Kidney (tissue), 14 donors: ENCODE measurements around the gene TUBA3E. TPM values are rescaled to one million over a fixed set of nuclear protein-coding genes. Genes with fewer than 3 reads are reported as not detected.
"Not testable (repeated sequence)": the region's sequence is repeated elsewhere in the genome, so short reads cannot be mapped to it uniquely, and the experiment has no call there.

Experiments
- DNase-seq, 5 donors: peaks; one replicate each; pipeline ENCODE4 v3.0.0-alpha.2; 2013 to 2020
- FAIRE-seq: peaks from 2 replicates; lab custom pipeline; 2012; peaks lifted over from hg19 to GRCh38; lab: Jason Lieb, UNC
- H3K27ac ChIP-seq, 2 donors: one replicate each; pipeline ENCODE4 v1.7.0; 2013; ENCODE audit warnings: low read depth in 2 of 2, low read length in 2 of 2, inconsistent platforms in 1 of 2
- H3K27me3 ChIP-seq: one replicate; pipeline ENCODE4 v1.7.1; 2013; ENCODE audit warnings: low read length, inconsistent platforms; ENCODE audit not compliant: control insufficient read depth, insufficient read depth
- H3K36me3 ChIP-seq, 3 donors: one replicate each; pipeline versions ENCODE4 v1.7.0 to v1.7.1; 2013; ENCODE audit warnings: low read length in 3 of 3, control low read depth in 1 of 3, inconsistent platforms in 1 of 3; ENCODE audit not compliant: insufficient read depth in 3 of 3, control insufficient read depth in 2 of 3
- H3K4me1 ChIP-seq, 3 donors: one replicate each; pipeline versions ENCODE4 v1.7.0 to v1.7.1; 2013; ENCODE audit warnings: low read length in 3 of 3, inconsistent platforms in 1 of 3, low read depth in 1 of 3; ENCODE audit not compliant: control insufficient read depth in 2 of 3, insufficient read depth in 2 of 3
- H3K4me3 ChIP-seq, 3 donors: one replicate each; pipeline versions ENCODE4 v1.7.0 to v1.8.1; 2013; ENCODE audit warnings: low read length in 3 of 3, control low read depth in 1 of 3, inconsistent platforms in 1 of 3
- H3K9ac ChIP-seq, 3 donors: one replicate each; pipeline versions ENCODE4 v1.7.0 to v1.7.1; 2013; ENCODE audit warnings: low read length in 3 of 3, control low read depth in 1 of 3, inconsistent platforms in 1 of 3
- H3K9me3 ChIP-seq, 3 donors: one replicate each; pipeline versions ENCODE4 v1.7.0 to v1.7.1; 2013; ENCODE audit warnings: low read length in 3 of 3, control low read depth in 1 of 3, inconsistent platforms in 1 of 3; ENCODE audit not compliant: control insufficient read depth in 2 of 3, insufficient read depth in 1 of 3
- CTCF ChIP-seq: IDR thresholded peaks from 3 replicates; pipeline ENCODE4 v1.5.1; 2012; ENCODE audit warnings: mild to moderate bottlenecking, moderate library complexity, borderline replicate concordance; ENCODE audit not compliant: insufficient read depth; ENCODE audit errors: extremely low read depth
- intact Hi-C: fragments of 100-400 bp; cut with DNase I; formaldehyde crosslinking; loops from one replicate; pipeline ENCODE4 v1.11.1; 2022
- polyA plus RNA-seq: library from polyadenylated mRNA; stranded (reverse); fragments of 350-450 nt; fragmentation: Illumina TruSeq; extraction: RNeasy Lipid Tissue Mini Kit (QIAGEN cat#74804); gene quantifications from one replicate; pipeline ENCODE4 v1.2.3, GENCODE V29; 2014; ENCODE audit warnings: low read depth, low replicate concordance; ENCODE audit not compliant: insufficient read depth
- total RNA-seq: library from RNA; stranded (reverse); fragmentation: NEBNext Ultra II Directional; extraction: Animal tissue kit (Norgen Biotek cat#: 25700); gene quantifications from one replicate; pipeline ENCODE4 v1.2.1, GENCODE V29; 2021
- donor health status: control.
- donor health status: control.
- donor health status: control.
- donor health status: control.
- donor health status: control.
- donor health status: DM: yes; HTN: yes; CAD: no.
- donor health status: Normal renal cell carcinoma (clear cell type).

Gene TUBA3E
- total and polyA plus RNA-seq, 2 donors from 2014 or later: not detected

- no peak for TF ChIP-seq CTCF
- H3K27me3 ChIP-seq: no peaks in the 10 kb centered on the region
- no peaks in the 10 kb centered on the region for H3K36me3 ChIP-seq
- peak within 1 kb of the TSS; percentile 35 to 84 (median 78) for H3K9ac ChIP-seq
- H3K9me3 ChIP-seq: no peaks in the 10 kb centered on the region
- intact Hi-C loops: loop anchor here (10.0 kb wide), 2 partner anchors 153 to 1303 kb away; no protein-coding TSS in a partner anchor
- DNase-seq (peak; percentile 98 to 99 (median 99)), FAIRE-seq (no peak)
- peaks cover 0 to 12% (median 0%) of the 10 kb centered on the region in 3 donors for H3K4me1 ChIP-seq
- H3K27ac ChIP-seq: peak within 1 kb of the TSS; percentile 65 to 82
- H3K4me3 ChIP-seq: peak within 1 kb of the TSS; percentile 86 to 91 (median 88)
Observed at GRCh38 chr2:130181325-130181879, 16.8 kb downstream of the TUBA3E start, which contains the start of gene SMPD4. Gene SMPD4, minus strand, starts transcription at chr2:130181602. Its CDS starts 5,010 bp downstream, at chr2:130176592.

GRCh38 chr2:130180404-130181324 lies 17.6 kb downstream of the TUBA3E start:
- peak in 3 of 5 donors; percentile 26 to 60 (median 28) for DNase-seq
- intact Hi-C loops: loop anchor here (10.0 kb wide), 2 partner anchors 154 to 1304 kb away; no protein-coding TSS in a partner anchor
- H3K9ac ChIP-seq: peak overlapping the region; percentile 35 to 84 (median 78)
- H3K27me3 ChIP-seq, H3K27ac ChIP-seq, H3K9me3 ChIP-seq, H3K36me3 ChIP-seq, FAIRE-seq: not testable (repeated sequence)
- H3K4me1 ChIP-seq: peaks cover 0 to 12% (median 0%) of the 10 kb centered on the region in 3 donors
- H3K4me3 ChIP-seq: peak overlapping the region; percentile 86 to 91 (median 88)

- intact Hi-C loops, H3K9me3 ChIP-seq, H3K36me3 ChIP-seq, H3K4me3 ChIP-seq, FAIRE-seq, H3K27ac ChIP-seq, H3K9ac ChIP-seq, H3K4me1 ChIP-seq, DNase-seq, H3K27me3 ChIP-seq: not testable (repeated sequence)
Observed at GRCh38 chr2:130174866-130175265, 23.4 kb downstream of the TUBA3E start.

- Histone ChIP-seq H3K27ac (no peak overlapping the region), H3K9ac (no peak overlapping the region), H3K36me3 (peaks cover 4 to 24% (median 10%) of the 10 kb centered on the region in 3 donors), H3K27me3 (no peaks in the 10 kb centered on the region), H3K4me1 (no peaks in the 10 kb centered on the region), H3K9me3 (no peaks in the 10 kb centered on the region), H3K4me3 (no peak overlapping the region)
- intact Hi-C loops: no loop called here
- FAIRE-seq (no peak), DNase-seq (no peak)
- TF ChIP-seq CTCF: no peak
Observed at GRCh38 chr2:130169896-130170295, 28.3 kb downstream of the TUBA3E start.

- FAIRE-seq, intact Hi-C loops: not testable (repeated sequence)
- H3K36me3 ChIP-seq: peaks cover 8 to 21% (median 13%) of the 10 kb centered on the region in 3 donors
Observed at GRCh38 chr2:130169163-130169562, 29.1 kb downstream of the TUBA3E start.

GRCh38 chr2:130166611-130167010 lies 31.6 kb downstream of the TUBA3E start:
- not testable (repeated sequence) for FAIRE-seq, H3K27me3 ChIP-seq
- H3K36me3 ChIP-seq: peaks cover 8 to 26% (median 14%) of the 10 kb centered on the region in 3 donors

More at GRCh38 chr2:130169163-130169562, 29.1 kb downstream of the TUBA3E start:
- H3K9me3 ChIP-seq, H3K27me3 ChIP-seq, H3K9ac ChIP-seq, H3K27ac ChIP-seq, H3K4me3 ChIP-seq, DNase-seq, H3K4me1 ChIP-seq: not testable (repeated sequence)

More at GRCh38 chr2:130166611-130167010, 31.6 kb downstream of the TUBA3E start:
- intact Hi-C loops, H3K9me3 ChIP-seq, H3K4me1 ChIP-seq, H3K27ac ChIP-seq, DNase-seq, H3K4me3 ChIP-seq, H3K9ac ChIP-seq: not testable (repeated sequence)
